H9 (cell line): ENCODE measurements around the gene LRRC55. TPM values are rescaled to one million over a fixed set of nuclear protein-coding genes. Genes with fewer than 3 reads are reported as not detected.

Source experiments
- DNase-seq: peaks from one replicate; pipeline ENCODE4 v3.0.0-alpha.2; 2017
- H2AFZ ChIP-seq: one replicate; pipeline ENCODE4 v1.6.1; 2013; ENCODE audit warnings: mild to moderate bottlenecking, low read length, control low read depth, moderate library complexity
- H2AK5ac ChIP-seq: 2 replicates; pipeline ENCODE4 v1.6.1; 2013; ENCODE audit warnings: low read length, control low read depth, mixed read lengths; ENCODE audit not compliant: insufficient read length
- H2BK120ac ChIP-seq: one replicate; pipeline ENCODE4 v1.6.1; 2013; ENCODE audit warnings: low read depth, mild to moderate bottlenecking, low read length, control low read depth, inconsistent platforms; ENCODE audit not compliant: poor library complexity, severe bottlenecking
- H2BK12ac ChIP-seq: 2 replicates; pipeline ENCODE4 v1.6.1; 2013; ENCODE audit warnings: low read length, control low read depth, mixed read lengths, low read depth; ENCODE audit not compliant: insufficient read length
- H2BK15ac ChIP-seq: 2 replicates; pipeline ENCODE4 v1.6.1; 2013; ENCODE audit warnings: low read depth, low read length, control low read depth
- H2BK20ac ChIP-seq: one replicate; pipeline ENCODE4 v1.6.1; 2013; ENCODE audit warnings: low read depth, mild to moderate bottlenecking, low read length, control low read depth, inconsistent platforms; ENCODE audit not compliant: poor library complexity, severe bottlenecking
- H2BK5ac ChIP-seq: 2 replicates; pipeline ENCODE4 v1.6.1; 2013; ENCODE audit warnings: low read length, control low read depth, mixed read lengths; ENCODE audit not compliant: insufficient read length
- H3K14ac ChIP-seq: 2 replicates; pipeline ENCODE4 v1.6.1; 2013; ENCODE audit warnings: low read length, control low read depth; ENCODE audit not compliant: insufficient read depth
- H3K18ac ChIP-seq: 2 replicates; pipeline ENCODE4 v1.6.1; 2013; ENCODE audit warnings: low read depth, mild to moderate bottlenecking, mixed read lengths, low read length, control low read depth; ENCODE audit not compliant: insufficient read length
- H3K23ac ChIP-seq: 2 replicates; pipeline ENCODE4 v1.6.1; 2013; ENCODE audit warnings: low read length, control low read depth, mixed read lengths, low read depth; ENCODE audit not compliant: insufficient read length
- H3K23me2 ChIP-seq: 2 replicates; pipeline ENCODE4 v1.6.1; 2013; ENCODE audit warnings: low read depth, mild to moderate bottlenecking, mixed read lengths, low read length, control low read depth; ENCODE audit not compliant: insufficient read length, poor library complexity, severe bottlenecking
- H3K27ac ChIP-seq: 2 replicates; pipeline ENCODE4 v1.5.1; 2013; ENCODE audit warnings: low read length, control low read depth, mixed read lengths, low read depth; ENCODE audit not compliant: insufficient read length
- H3K27me3 ChIP-seq: 2 replicates; pipeline ENCODE4 v1.6.1; 2013; ENCODE audit warnings: low read length, control low read depth, inconsistent platforms; ENCODE audit not compliant: insufficient read depth
- H3K4ac ChIP-seq: 2 replicates; pipeline ENCODE4 v1.6.1; 2013; ENCODE audit warnings: low read depth, mild to moderate bottlenecking, control low read depth, inconsistent platforms, low read length, moderate library complexity
- H3K4me1 ChIP-seq: 2 replicates; pipeline ENCODE4 v1.6.1; 2013; ENCODE audit warnings: low read length, control low read depth, inconsistent platforms; ENCODE audit not compliant: insufficient read depth
- H3K4me2 ChIP-seq: 2 replicates; pipeline ENCODE4 v1.6.1; 2013; ENCODE audit warnings: low read length, control low read depth, mixed read lengths; ENCODE audit not compliant: insufficient read length, insufficient read depth
- H3K56ac ChIP-seq: 2 replicates; pipeline ENCODE4 v1.6.1; 2013; ENCODE audit warnings: low read depth, mild to moderate bottlenecking, mixed read lengths, low read length, control low read depth; ENCODE audit not compliant: insufficient read length
- H3K79me1 ChIP-seq: 2 replicates; pipeline ENCODE4 v1.6.1; 2013; ENCODE audit warnings: low read depth, mild to moderate bottlenecking, moderate library complexity, low read length, control low read depth, inconsistent platforms; ENCODE audit not compliant: insufficient read depth, poor library complexity, severe bottlenecking
- H3K79me2 ChIP-seq: 2 replicates; pipeline ENCODE4 v1.6.1; 2013; ENCODE audit warnings: low read length, control low read depth, inconsistent platforms; ENCODE audit not compliant: insufficient read depth
- H3K9ac ChIP-seq: 2 replicates; pipeline ENCODE4 v1.6.1; 2013; ENCODE audit warnings: low read length, control low read depth, mixed read lengths; ENCODE audit not compliant: insufficient read length; ENCODE audit errors: extremely low read depth
- H3K9me3 ChIP-seq: one replicate; pipeline ENCODE4 v1.6.1; 2013; ENCODE audit warnings: low read depth, low read length, inconsistent platforms; ENCODE audit not compliant: control insufficient read depth
- H3T11ph ChIP-seq: one replicate; pipeline ENCODE4 v1.6.1; 2013; ENCODE audit warnings: mild to moderate bottlenecking, low read length, control low read depth, inconsistent platforms
- H4K20me1 ChIP-seq: one replicate; pipeline ENCODE4 v1.6.1; 2013; ENCODE audit not compliant: control insufficient read depth, insufficient read length, insufficient read depth
- H4K5ac ChIP-seq: 2 replicates; pipeline ENCODE4 v1.6.1; 2013; ENCODE audit warnings: low read depth, mild to moderate bottlenecking, mixed read lengths, low read length, control low read depth; ENCODE audit not compliant: insufficient read length
- H4K8ac ChIP-seq: replicated peaks from 2 replicates; pipeline ENCODE4 v1.6.1; 2013; ENCODE audit warnings: low read length, control low read depth, mixed read lengths, low read depth; ENCODE audit not compliant: insufficient read length
- H4K91ac ChIP-seq: 2 replicates; pipeline ENCODE4 v1.6.1; 2013; ENCODE audit warnings: low read depth, mild to moderate bottlenecking, moderate library complexity, mixed read lengths, low read length, control low read depth; ENCODE audit not compliant: insufficient read length
- H3K27ac Mint-ChIP-seq, 3 experiments: 2 replicates in 2 of 3; 3 replicates in 1 of 3; pipeline ENCODE4 v1.8.0; 2020 to 2021; ENCODE audit warnings: mixed read lengths in 3 of 3, mild to moderate bottlenecking in 1 of 3, moderate library complexity in 1 of 3
- H3K27me3 Mint-ChIP-seq: 2 replicates; pipeline ENCODE4 v1.8.0; 2021; ENCODE audit warnings: low read depth, mild to moderate bottlenecking, moderate library complexity, mixed read lengths
- H3K36me3 Mint-ChIP-seq, 3 experiments: 2 replicates in 2 of 3; 3 replicates in 1 of 3; pipeline ENCODE4 v1.8.0; 2020 to 2021; ENCODE audit warnings: low read depth in 3 of 3, mixed read lengths in 3 of 3; ENCODE audit not compliant: insufficient read depth in 1 of 3
- H3K4me1 Mint-ChIP-seq, 2 experiments: 2 replicates each; pipeline ENCODE4 v1.8.0; 2020; ENCODE audit warnings: mixed read lengths in 2 of 2
- H3K4me3 Mint-ChIP-seq, 2 experiments: 2 replicates in 1 of 2; 3 replicates in 1 of 2; pipeline ENCODE4 v1.8.0; 2020 to 2021; ENCODE audit warnings: mild to moderate bottlenecking in 2 of 2, mixed read lengths in 2 of 2, moderate library complexity in 1 of 2
- H3K9me3 Mint-ChIP-seq, 2 experiments: 2 replicates in 1 of 2; 3 replicates in 1 of 2; pipeline ENCODE4 v1.8.0; 2020; ENCODE audit warnings: mild to moderate bottlenecking in 2 of 2, mixed read lengths in 2 of 2, moderate library complexity in 1 of 2
- WGBS: extraction: QIAGEN DNeasy Blood & Tissue Kit; methylation state at CpG from one replicate; pipeline ENCODE4 v1.1.7; 2013; ENCODE audit warnings: missing lambda C conversion rate, low lambda C conversion rate, mixed read lengths; ENCODE audit not compliant: insufficient read length; ENCODE audit errors: extremely low coverage; 5-methylcytosine and 5-hydroxymethylcytosine counted together
- total RNA-seq: library from RNA; stranded (reverse); gene quantifications from 2 replicates; pipeline ENCODE4 v1.2.1, GENCODE V29; 2021
- TF ChIP-seq, protein P1 (sequence below): fragments of 200-600 bp; sonication (generic); conservative IDR thresholded peaks from 3 replicates; pipeline ENCODE4 v1.8.0; 2021; ENCODE audit warnings: antibody characterized with exemption, mild to moderate bottlenecking

Gene LRRC55
- total RNA-seq, 1 experiment from 2014 or later: 1.0 TPM

DNA sequence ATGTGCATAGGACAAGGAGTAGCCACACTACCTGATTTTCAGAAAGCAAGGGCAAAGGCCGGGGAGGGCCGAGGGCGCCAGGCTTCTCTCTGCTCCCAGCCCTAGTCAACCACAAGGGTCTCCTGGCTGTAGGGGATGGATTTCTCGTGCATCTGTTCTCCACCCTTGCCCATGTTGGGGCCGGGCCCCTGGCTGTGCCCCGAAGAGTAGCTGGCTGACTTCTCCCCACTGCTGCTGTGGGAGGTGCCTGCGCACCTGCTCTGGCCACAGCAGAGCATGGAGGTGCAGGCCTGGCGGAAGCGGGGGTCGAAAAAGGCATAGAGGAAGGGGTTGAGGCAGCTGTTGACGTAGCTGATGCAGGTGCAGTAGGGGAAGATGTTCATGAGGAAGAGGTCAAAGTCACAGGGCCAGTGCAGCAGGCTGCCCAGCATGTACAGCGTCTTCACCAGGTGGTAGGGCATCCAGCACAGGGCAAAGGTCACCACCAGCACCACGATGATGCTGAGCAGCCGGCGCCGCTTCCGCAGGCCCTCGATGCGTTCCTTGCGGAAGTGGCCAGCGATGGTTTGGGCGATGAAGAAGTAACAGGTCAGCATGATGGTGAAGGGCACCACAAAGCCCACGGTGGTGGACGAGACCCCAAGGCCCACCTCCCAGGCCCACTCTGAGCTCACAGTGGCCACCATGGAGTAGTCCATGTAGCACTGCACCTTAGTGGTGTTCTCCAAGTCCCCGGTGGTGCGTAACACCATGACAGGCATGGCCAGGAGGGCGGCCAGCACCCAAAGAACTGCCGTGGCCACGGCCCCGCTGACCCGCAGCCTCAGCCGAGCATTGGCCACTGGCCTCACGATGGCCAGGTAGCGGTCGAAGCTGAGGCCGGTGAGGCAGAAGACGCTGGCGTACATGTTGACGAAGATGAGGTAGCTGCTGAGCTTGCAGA, 54.3 kb downstream of the LRRC55 start:
- no CpG with 5 or more reads among the region's 39 CpGs for WGBS

More for the DNA sequence above, 54.3 kb downstream of the LRRC55 start:
- TF ChIP-seq, protein P1, sequence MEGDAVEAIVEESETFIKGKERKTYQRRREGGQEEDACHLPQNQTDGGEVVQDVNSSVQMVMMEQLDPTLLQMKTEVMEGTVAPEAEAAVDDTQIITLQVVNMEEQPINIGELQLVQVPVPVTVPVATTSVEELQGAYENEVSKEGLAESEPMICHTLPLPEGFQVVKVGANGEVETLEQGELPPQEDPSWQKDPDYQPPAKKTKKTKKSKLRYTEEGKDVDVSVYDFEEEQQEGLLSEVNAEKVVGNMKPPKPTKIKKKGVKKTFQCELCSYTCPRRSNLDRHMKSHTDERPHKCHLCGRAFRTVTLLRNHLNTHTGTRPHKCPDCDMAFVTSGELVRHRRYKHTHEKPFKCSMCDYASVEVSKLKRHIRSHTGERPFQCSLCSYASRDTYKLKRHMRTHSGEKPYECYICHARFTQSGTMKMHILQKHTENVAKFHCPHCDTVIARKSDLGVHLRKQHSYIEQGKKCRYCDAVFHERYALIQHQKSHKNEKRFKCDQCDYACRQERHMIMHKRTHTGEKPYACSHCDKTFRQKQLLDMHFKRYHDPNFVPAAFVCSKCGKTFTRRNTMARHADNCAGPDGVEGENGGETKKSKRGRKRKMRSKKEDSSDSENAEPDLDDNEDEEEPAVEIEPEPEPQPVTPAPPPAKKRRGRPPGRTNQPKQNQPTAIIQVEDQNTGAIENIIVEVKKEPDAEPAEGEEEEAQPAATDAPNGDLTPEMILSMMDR: no peak
- H3K14ac ChIP-seq: no peak overlapping the region
- Mint-ChIP-seq H3K4me3 (no peak overlapping the region; a peak in 1 of 5 replicates), H3K36me3 (no peaks in the 10 kb centered on the region), H3K27me3 (peaks cover 24% of the 10 kb centered on the region), H3K9me3 (no peaks in the 10 kb centered on the region; a peak in 1 of 5 replicates), H3K27ac (peak overlapping the region in 1 of 3 experiments; percentile 34; a peak in 2 of 7 replicates), H3K4me1 (peaks cover 31 to 48% of the 10 kb centered on the region in 2 experiments)
- DNase-seq: no peak
- no peak overlapping the region for H2BK120ac ChIP-seq
- H2BK5ac ChIP-seq: no peak overlapping the region
- H3K23me2 ChIP-seq: no peaks in the 10 kb centered on the region
- H3K79me1 ChIP-seq: no peaks in the 10 kb centered on the region
- H3K27me3 ChIP-seq: no peaks in the 10 kb centered on the region
- H3K4ac ChIP-seq: no peak overlapping the region
- H3K18ac ChIP-seq: no peak overlapping the region
- no peak overlapping the region for H2AK5ac ChIP-seq
- H3K56ac ChIP-seq: no peak overlapping the region
- H4K8ac ChIP-seq: no peak overlapping the region
- no peak overlapping the region for H2BK20ac ChIP-seq
- H3K27ac ChIP-seq: no peak overlapping the region
- no peak overlapping the region for H2BK12ac ChIP-seq
- H4K91ac ChIP-seq: no peak overlapping the region
- H3K4me1 ChIP-seq: peaks cover 11% of the 10 kb centered on the region; the same call in 1 of the 2 replicates
- no peak overlapping the region for H2BK15ac ChIP-seq
- no peaks in the 10 kb centered on the region for H3K9me3 ChIP-seq
- no peak overlapping the region for H3K4me2 ChIP-seq
- no peaks in the 10 kb centered on the region for H4K20me1 ChIP-seq
- H2AFZ ChIP-seq: no peak overlapping the region
- H3K9ac ChIP-seq: no peak overlapping the region
- no peak overlapping the region for H4K5ac ChIP-seq
- H3K79me2 ChIP-seq: no peaks in the 10 kb centered on the region
- H3K23ac ChIP-seq: no peak overlapping the region
- no peak overlapping the region for H3T11ph ChIP-seq
